ENCODE results near the gene SLC6A16. TPM values are rescaled to one million over a fixed set of nuclear protein-coding genes. Genes with fewer than 3 reads are reported as not detected.

The SLC6A16 gene
- total RNA-seq, 2 experiments from 2014 or later = 4.8 to 5.7 TPM

Small RNAs within 50 kb of the gene (microRNA-seq; reads per million reads assigned to microRNA genes)
- not detected for gene MIR4324 (ENCODE audit: borderline microRNAs expressed, borderline replicate concordance)

Other genes with a start within 250 kb of the SLC6A16 start
- 100 to 1,000 TPM; 234 to 249 TPM for gene SNRNP70, start 239.7 kb downstream of the SLC6A16 start, total RNA-seq
- gene LIN7B, start 210.8 kb downstream of the SLC6A16 start, total RNA-seq = 1 to 10 TPM; 5.6 TPM
- gene C19orf73, start 206.0 kb downstream of the SLC6A16 start, total RNA-seq = 1 to 10 TPM; 1.0 to 1.3 TPM
- gene PPFIA3, start 205.6 kb downstream of the SLC6A16 start, total RNA-seq = 1 to 10 TPM; 1.6 TPM
- not detected for gene HRC, start 169.8 kb downstream of the SLC6A16 start, total RNA-seq
- gene TRPM4, start 167.4 kb downstream of the SLC6A16 start, total RNA-seq = under 1 TPM; 0.25 to 0.33 TPM
- 100 to 1,000 TPM; 268 to 352 TPM for gene CD37, start 10.2 kb upstream of the SLC6A16 start, total RNA-seq
- gene TEAD2, start 37.2 kb upstream of the SLC6A16 start, total RNA-seq = not detected
- not detected for gene DKKL1, start 38.7 kb upstream of the SLC6A16 start, total RNA-seq
- under 1 TPM; 0.45 to 0.85 TPM for gene KASH5, start 63.1 kb upstream of the SLC6A16 start, total RNA-seq
- gene PTH2, start 98.2 kb upstream of the SLC6A16 start, total RNA-seq = 1 to 10 TPM in 1 of 2 experiments, under 1 TPM in 1; 0.52 to 1.2 TPM
- not detected for gene GFY, start 100.2 kb upstream of the SLC6A16 start, total RNA-seq
- under 1 TPM; 0.15 to 0.25 TPM for gene SLC17A7, start 116.3 kb upstream of the SLC6A16 start, total RNA-seq
- 100 to 1,000 TPM; 146 to 176 TPM for gene PIH1D1, start 126.6 kb upstream of the SLC6A16 start, total RNA-seq
- 10 to 100 TPM; 49.2 to 60.4 TPM for gene ALDH16A1, start 128.0 kb upstream of the SLC6A16 start, total RNA-seq
- gene FLT3LG, start 149.0 kb upstream of the SLC6A16 start, total RNA-seq = 100 to 1,000 TPM; 348 to 355 TPM
- 1,000 to 10,000 TPM; 2,327 to 2,349 TPM for gene RPL13A, start 162.4 kb upstream of the SLC6A16 start, total RNA-seq
- gene RPS11, start 171.2 kb upstream of the SLC6A16 start, total RNA-seq = 1,000 to 10,000 TPM; 1,996 to 2,084 TPM
- gene FCGRT, start 187.5 kb upstream of the SLC6A16 start, total RNA-seq = 10 to 100 TPM; 25.0 to 27.4 TPM
- 1 to 10 TPM; 4.2 TPM for gene RCN3, start 202.8 kb upstream of the SLC6A16 start, total RNA-seq